Activated T-cell treated with anti-CD3 and anti-CD28 coated beads for 24 hours (primary cell): Measurements from ENCODE around the gene ERICH6B.
"Not testable (repeated sequence)": the region's sequence is repeated elsewhere in the genome, so short reads cannot be mapped to it uniquely, and the experiment has no call there.

Source experiments
- DNase-seq: peaks from one replicate; pipeline ENCODE4 v3.0.0-alpha.2; 2020; ENCODE audit warnings: low read depth

Gene ERICH6B

GRCh38 chr13:45615501-45616101 lies at the start of gene ERICH6B:
Gene ERICH6B (minus strand): TSS chr13:45615739. CDS start chr13:45597005, 18,734 bp downstream.
- no peak for DNase-seq

GRCh38 chr13:45662903-45663302 lies 47.4 kb upstream of the ERICH6B start:
- DNase-seq = not testable (repeated sequence)

- DNase-seq = no peak
Observed at GRCh38 chr13:45662162-45662561, 46.6 kb upstream of the ERICH6B start.

- DNase-seq = not testable (repeated sequence)
Observed at GRCh38 chr13:45660458-45660857, 44.9 kb upstream of the ERICH6B start.

- DNase-seq = no peak
Observed at GRCh38 chr13:45659536-45659935, 44.0 kb upstream of the ERICH6B start.

GRCh38 chr13:45658586-45659235 lies 43.2 kb upstream of the ERICH6B start:
- no peak for DNase-seq

- no peak for DNase-seq
Observed at GRCh38 chr13:45654633-45655349, 39.3 kb upstream of the ERICH6B start.

GRCh38 chr13:45645263-45645662 lies 29.7 kb upstream of the ERICH6B start:
- not testable (repeated sequence) for DNase-seq

- not testable (repeated sequence) for DNase-seq
Observed at GRCh38 chr13:45642159-45642558, 26.6 kb upstream of the ERICH6B start.

GRCh38 chr13:45635291-45635690 lies 19.8 kb upstream of the ERICH6B start:
- DNase-seq = not testable (repeated sequence)

GRCh38 chr13:45630791-45631190 lies 15.3 kb upstream of the ERICH6B start:
- DNase-seq = no peak

- DNase-seq = no peak
Observed at GRCh38 chr13:45629940-45630339, 14.4 kb upstream of the ERICH6B start.

GRCh38 chr13:45628094-45628493 lies 12.6 kb upstream of the ERICH6B start:
- DNase-seq = no peak

- no peak for DNase-seq
Observed at GRCh38 chr13:45627656-45628055, 12.1 kb upstream of the ERICH6B start.

- no peak for DNase-seq
Observed at GRCh38 chr13:45626731-45627374, 11.3 kb upstream of the ERICH6B start.

GRCh38 chr13:45623516-45624090 lies 8.1 kb upstream of the ERICH6B start:
- no peak for DNase-seq

- no peak for DNase-seq
Observed at GRCh38 chr13:45621950-45622349, 6.4 kb upstream of the ERICH6B start.

- DNase-seq = no peak
Observed at GRCh38 chr13:45607931-45608330, 7.6 kb downstream of the ERICH6B start.

GRCh38 chr13:45604892-45605291 lies 10.6 kb downstream of the ERICH6B start:
- DNase-seq = no peak

GRCh38 chr13:45603338-45603737 lies 12.2 kb downstream of the ERICH6B start:
- DNase-seq = no peak

- no peak for DNase-seq
Observed at GRCh38 chr13:45602183-45603170, 13.1 kb downstream of the ERICH6B start.
